Measurements from ENCODE around the gene HOXD10.

The HOXD10 gene

DNA sequence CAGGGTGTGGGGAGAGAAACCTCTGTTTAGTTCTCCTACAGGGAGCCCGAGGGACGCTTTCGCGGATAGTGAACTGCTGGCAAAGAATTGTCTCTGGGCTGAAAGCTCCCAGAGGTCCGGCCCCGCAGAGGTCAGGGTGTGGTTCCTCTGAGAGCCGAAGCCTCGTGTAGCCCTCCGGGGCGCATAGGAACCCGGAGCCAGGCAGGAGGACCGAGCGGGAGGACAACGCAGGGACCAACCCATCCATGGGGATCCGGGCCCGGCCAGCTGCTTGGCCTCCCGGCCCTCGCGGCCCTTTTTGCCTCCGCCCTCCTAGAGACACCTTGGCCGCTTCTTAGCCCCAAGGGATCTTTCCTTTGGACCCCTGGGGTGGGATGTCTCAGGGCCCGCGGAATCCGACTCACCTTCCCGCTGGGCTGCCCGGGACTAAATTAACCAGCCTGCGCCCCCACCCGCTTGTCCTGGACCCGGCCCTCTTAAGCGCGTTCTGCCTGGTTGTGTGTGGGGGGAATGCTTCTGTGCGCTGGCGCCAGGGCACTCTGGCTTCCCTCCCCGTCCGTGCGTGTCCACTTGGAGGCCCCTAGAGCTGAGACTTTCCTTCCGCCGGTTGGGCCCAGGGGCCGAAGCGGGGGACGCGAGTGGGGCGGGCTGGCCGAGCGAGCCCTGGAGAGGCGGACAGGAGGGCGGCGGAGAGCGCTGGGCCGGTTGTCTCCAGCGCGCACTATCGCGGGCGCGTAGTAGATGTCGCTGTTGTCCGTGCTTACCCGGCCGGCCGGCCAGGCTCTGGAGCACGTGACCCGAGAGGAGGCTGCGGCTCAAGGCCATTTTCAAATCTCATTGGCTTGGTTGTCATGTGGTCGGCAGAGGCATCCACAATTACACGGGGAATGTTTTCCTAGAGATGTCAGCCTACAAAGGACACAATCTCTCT is at the start of gene HOXD10:
Gene HOXD10, plus strand, starts transcription at position 896 of the 931 bp plus-strand sequence. CDS start 56 bp downstream, outside the sequence.
- DNase-seq: no peak

DNA sequence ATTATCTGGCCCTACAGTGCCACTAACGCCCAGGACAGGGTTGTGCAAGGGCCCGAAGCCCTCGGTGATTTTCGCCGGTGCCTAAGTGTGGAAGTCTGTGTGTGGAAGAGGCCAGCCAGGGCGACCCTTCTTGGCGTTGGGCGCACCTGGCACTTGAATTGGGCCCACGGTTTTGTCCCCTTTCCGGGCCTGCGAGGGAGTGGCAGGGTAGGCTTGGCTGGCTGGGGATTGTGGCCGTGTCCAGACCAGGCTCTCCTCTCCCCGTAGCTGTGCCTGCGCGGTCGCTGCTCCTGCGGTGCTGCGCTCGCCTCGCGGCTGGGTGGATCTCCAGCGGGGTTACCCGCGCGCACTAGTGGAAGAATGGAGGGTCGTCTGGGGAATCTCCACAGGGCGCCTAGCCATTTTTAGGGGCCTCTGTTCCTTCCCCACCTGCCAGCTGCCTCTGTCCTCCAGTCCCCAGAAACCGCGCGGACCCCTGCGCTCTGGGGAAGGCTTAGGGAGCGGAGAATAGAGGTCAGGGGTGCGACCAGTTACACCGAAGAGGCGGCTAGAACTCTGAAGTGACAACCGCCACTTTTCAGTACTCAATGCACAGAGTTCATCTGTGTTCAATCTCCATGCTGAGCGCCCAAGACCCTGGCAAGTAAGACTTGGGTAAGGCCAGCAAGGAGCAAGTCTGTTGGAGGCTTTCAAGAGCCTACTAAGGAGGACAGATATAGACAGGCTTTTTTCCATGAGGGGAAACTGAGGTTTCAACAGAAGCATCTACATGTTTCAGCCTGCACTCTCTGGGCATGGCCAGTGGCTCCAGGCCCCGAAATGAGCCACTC is 48.8 kb upstream of the HOXD10 start:
- no peak for DNase-seq

DNA sequence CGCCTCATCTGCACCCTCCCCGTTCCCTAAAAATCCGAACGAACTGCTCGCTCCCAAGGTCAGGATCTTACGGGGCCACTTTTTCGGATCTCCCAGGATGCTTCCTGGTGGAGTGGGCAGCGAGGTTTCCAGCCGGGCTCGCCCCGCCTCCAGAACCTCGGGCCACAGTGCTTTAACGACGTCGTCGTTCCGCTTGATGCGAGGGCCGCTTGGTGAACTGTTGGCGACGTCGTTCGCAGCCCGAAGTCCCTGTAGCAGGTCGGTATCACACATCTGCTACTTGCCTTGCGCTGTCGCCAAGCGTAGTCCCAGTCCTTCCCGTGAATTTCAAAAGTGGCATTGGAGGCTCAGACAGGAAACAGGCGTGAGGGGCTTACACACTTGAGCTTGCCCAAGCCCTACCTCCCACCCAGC is 48.2 kb upstream of the HOXD10 start:
- DNase-seq: no peak

DNA sequence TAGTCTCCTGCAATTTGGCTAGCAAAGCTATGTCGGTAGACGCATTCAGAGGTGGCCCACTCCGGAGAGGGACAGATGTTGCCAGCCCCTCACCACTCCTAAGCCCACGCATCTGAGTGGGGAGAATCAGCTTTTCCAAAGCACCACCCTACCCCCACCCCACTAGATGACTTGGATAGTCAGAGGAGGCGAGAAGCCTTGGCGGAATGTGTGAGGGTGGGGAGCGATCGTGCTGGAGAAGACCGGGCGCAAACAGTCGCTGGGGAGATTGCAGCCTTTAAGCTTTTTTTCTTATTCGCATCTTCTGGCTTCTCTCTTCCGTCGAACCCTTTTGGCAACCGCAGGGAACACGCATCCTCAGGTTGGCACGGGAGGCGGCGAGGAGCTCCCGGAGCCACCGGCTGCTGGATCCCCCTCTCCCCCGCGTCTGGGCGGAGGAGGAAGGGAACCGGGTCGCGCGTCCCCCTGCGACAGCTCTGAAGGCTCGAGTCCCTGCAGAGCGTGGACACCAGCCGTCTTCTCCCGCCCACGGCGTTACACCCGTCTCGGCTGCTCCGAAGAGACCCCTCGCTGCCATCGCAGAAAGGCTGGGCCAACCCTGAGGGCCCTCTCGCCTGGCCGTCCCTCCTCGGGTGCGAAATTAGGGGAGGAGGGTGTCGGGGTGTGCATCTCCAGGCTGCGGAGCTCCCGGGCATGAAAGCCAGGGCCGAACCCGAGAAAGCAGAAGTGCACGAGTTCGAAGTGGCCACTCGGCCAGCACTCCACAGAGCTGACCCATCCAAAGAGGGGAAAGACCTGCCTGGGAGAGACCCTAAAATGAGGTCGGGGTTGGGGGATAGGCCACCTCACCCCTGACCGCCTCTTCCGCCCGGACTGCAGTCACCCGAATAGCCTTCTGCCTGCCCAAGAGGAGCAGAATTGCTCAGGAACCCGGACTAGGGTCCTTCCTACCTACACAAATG is 45.0 kb upstream of the HOXD10 start:
- DNase-seq: no peak

DNA sequence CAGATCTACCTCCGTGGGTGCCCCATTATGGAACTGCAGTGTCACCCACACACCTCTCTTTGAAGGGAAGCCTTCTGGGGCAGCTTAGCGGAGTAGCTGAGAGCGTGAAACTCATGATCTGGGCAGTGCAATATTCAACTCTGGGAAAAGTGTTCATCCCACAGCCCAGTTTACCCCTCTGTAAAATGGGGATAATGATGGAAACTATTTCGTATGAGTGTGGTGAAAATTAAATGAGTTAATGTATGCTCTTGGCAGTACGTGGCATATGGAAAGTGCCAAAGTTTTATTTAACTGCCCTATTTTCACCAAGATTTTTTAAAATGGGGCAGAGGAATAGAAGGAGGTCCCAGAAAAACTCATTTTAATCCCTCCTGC is 44.3 kb upstream of the HOXD10 start:
- DNase-seq: no peak

DNA sequence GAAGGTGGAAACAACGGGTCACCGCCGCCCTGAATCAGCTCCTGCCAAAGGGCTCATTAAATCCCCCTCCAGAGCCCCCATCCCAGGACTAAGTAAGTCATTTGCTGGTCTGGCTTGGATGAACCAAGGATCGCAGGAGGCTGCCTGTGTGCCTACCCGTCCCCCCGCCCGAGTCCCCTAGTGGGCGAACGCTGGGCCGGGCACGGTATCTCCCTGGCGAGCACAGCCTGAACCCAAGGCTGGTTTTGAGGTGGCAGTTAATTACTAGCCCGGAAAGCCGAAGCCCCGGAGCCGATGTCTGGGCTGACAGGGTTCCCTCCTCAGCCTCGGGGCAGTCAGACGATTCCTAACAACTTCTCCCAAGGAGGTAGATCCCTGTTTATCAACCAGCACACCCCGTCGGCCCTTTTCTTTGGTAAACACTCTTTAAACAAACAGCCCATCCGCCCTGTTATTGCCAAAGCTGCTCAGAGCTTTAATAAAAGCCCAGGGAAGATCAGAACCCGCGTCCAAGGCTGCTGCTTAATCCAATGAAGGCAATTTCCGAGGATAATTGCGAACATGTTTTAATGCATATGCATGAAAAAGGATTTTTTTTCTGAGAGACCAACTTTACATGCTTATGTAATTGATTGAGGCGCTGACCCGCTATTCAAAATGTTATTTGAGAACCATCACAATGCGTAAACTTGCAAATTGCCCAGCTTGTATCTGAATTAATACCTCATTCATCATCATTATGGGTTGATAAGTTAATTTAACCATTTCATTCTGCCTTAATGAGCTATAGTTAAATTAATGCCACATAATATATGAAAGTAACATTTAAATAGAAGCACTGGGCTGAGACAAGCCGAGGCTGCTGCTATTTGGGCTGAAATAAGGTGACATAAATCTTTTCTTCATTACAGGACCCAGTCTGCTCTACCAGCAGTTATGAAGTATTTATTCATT is 43.4 kb upstream of the HOXD10 start:
- no peak for DNase-seq

DNA sequence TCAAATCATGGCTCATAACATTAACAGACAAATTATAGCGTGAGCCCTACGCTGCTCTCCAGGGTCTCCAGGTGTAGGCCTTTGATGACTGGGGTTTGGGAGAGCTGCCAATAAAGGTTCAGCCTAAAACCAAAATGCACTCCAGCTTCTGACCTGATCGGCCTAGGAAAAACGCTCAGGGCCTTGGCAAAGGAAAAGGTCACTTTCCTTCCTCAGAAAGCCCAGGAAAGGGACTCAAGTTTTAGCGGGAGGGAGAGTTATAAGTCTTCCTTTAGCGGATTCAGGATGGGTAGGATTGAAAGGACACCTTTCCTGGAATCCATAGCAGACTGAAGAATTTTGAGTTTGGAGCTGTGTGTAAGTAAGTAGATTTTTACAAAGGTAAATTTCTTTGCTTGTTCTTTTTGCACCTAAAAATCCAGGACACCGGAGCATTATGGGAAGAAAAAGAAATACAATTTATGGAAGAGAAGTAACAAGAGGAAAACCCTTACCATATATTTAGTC is 41.6 kb upstream of the HOXD10 start:
- DNase-seq: no peak

DNA sequence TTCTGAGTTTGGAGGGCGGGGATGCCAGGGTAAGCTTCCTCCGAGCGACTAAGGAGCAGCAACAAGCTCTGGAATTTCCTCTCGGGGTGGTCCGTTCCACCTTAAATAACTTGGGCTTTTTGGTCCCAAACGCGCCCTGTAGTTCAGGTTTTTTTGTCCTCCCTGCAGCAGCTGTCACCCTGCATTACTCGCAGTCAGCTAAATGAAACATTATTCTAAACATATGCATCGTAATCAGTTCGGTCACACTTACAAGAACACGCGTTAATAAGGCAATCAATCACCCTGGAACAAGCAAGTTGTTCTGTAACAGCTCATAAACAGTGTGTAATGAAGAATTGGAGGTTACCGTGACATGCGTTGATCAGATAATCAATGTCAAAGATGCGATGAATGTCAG is 41.1 kb upstream of the HOXD10 start:
- DNase-seq: no peak

DNA sequence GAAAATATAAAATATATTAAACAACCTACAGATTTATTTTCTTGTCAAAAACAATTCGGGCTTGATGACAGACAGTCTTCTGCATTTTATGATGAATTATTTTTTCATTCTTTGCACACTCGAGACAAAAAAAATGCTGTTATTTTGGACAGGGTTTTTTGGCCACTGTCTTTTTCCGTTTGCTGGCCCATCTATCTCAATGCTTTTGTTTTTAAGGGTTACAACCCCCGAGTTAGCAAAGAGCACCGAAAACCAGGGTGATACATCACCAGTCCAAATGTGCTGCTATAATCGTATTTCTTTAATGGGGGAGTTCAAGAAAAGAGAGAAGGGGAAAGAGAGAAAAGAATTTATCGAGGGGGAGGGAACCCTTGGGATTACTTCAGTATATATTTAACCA is 40.5 kb upstream of the HOXD10 start:
- no peak for DNase-seq

DNA sequence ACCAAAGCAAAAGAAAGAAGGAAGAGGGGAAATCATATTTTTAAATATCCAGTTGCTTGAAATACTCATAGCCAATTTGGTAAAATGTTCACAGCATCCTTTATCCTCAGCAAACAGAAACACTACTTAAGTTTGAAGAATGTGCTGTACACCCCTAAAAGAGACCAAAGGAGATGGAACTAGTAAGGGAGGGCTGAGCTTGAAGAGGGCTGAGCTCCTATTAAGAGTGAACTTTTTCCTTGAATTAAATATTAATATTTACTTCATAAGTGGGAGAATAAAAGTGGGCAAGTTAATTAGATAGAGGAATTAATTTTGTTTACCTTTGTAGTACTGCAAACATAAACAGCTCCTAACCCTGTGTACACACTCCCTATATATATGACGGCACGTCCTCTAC is 39.8 kb upstream of the HOXD10 start:
- no peak for DNase-seq

DNA sequence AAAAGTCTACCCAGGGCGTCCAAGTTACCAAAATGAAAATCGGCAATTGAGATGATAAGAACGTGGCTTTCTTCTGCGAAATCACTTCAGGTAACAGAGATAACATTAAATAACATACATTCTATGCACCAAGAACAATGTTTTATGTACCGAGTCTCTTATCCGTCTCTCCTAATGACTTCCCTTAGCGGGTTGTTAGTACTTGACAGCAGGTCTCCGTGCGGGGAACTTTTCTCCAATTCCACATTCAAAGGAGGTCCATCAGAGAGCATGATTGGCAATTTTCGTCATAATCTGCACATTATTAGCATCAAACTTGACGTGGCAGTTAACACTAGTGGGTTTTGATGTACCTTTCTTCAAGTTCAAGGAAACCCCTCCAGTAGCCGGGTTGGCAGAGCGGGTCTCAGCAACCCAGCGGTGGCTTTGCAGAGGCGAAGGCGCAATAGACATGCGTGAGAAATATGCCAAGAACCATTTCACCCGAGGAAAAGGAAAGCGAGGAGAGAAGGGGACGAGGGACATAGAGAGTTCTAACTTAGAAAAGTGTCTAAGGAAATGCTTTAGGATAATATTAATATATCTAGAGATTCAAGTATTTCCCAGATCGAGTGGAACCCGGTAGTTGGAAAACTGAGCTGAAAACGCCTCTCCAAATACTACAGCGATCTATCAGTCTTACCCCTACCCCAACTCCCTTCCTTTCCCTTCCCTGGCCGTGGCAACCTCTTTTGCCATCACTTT is 37.9 kb upstream of the HOXD10 start:
- no peak for DNase-seq

DNA sequence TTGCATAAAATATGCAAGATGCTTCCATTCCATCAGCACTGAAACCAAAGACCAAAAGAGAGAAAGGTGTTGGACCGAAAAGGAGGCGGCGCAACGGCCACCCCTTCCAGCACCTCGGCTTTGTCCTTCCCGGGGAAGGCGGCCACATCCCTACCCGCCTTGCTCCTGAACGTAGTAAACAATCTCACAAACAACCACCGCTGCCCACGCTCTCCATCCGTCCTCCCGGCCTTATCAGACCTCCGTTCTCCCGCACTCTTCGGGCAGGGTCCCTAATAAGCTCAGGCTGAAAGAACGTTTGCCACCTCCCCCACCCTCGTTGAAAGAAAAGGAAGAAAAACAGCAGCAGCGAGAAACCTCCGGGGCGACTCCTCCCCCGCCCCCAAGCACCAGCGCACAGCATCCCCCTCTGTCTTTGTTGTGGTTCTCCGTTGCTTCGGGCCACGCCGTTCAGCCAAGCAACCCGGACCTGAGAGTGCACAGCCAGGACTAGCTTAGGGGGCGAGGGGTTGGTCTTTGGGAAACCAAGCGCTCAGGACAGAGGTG is 37.2 kb upstream of the HOXD10 start:
- no peak for DNase-seq

DNA sequence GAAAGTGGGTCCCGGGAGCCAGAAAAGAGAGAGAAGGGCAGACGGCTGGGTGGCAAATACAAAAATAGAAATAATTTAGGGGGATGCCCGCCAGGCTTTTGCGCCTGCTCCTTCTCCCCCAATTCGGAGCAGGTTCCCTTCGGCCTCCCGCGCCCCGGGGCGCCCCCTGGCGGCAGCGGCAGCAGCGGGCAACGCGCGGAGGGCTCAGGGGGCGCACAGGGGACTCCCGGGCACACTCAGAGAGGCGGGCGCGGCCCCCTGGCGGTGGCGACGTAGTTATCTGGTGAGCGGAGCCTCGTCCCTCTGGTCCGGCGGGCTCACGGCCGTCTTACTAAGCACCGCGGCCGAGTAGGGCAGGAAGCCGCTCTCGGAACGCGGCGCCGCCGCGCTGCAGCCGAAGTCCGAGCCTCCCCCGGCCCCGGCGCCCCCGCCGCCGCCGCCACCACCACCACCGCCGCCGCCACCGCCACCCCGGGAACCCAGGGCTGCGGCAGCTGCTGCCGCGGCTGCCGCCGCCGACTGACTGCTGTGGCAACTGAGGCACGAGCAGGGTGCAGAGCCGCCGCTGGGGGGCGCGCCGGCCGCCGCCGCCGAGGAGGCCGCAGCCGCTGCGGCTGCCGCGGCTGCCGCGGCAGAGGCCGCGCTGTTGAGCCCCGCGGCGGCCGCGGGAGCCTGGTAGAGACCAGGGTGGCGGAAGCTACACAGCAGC is 36.6 kb upstream of the HOXD10 start:
- DNase-seq: no peak

DNA sequence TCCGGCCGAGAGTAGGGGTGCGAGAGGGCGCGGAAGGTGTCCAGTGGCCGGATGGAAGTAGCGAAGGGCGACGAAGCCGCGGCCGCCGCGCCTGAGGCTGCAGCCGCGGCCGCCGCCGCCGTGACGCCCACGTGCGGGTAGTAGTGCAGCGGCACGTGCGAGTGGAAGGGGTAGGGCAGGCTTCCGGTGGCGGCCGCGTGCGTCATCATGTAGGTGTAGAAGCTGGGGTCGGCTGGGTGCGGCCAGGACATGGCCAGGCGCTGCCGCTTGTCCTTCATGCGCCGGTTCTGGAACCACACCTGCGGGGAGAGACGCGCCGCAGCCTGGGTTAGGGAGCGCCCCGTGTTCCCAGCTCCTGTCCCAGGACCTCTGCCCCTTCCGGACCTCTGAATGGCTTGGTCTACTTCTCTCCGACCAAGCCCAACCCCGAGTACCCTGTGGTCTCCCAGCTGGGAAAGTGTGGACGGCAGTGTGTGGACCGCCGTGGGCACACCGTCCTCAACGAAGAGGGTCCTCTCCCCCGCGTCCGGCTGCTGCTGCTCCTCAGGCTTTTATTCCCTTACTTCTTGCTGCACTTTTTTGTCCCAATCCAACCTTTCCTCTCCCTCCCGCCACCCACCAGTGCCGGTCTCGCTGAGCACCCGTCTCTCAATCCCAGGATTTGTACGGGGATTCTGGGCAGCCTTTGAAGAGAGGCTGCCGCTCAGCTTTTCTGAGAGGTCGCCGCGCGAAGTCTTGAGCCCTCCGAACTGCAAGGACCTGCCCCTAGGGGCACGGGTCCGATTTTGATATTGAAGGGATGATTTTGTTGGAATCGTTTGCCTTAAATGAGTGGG is 35.8 kb upstream of the HOXD10 start:
- DNase-seq: no peak

DNA sequence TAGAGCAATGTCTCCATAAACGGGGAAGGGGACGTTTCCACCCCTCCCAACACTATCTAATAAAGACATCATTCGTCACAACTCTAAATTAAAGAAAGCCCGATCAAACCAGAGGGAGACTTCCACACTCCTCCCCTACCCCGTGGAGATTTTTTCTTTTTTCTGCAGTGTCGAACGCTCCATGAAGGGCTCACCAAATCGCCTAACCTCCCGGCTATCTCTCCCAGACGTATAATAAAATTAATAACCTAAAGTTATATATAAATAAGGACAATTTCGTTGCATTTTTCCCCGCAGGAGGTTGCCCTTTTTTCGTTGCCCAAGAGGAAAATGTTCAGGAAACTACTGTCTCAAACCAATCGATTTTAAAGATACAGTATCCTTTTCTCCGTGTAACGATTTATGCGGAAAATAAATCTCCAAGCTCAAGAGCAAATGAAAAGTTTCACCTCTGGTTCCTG is 35.2 kb upstream of the HOXD10 start:
- DNase-seq: no peak

DNA sequence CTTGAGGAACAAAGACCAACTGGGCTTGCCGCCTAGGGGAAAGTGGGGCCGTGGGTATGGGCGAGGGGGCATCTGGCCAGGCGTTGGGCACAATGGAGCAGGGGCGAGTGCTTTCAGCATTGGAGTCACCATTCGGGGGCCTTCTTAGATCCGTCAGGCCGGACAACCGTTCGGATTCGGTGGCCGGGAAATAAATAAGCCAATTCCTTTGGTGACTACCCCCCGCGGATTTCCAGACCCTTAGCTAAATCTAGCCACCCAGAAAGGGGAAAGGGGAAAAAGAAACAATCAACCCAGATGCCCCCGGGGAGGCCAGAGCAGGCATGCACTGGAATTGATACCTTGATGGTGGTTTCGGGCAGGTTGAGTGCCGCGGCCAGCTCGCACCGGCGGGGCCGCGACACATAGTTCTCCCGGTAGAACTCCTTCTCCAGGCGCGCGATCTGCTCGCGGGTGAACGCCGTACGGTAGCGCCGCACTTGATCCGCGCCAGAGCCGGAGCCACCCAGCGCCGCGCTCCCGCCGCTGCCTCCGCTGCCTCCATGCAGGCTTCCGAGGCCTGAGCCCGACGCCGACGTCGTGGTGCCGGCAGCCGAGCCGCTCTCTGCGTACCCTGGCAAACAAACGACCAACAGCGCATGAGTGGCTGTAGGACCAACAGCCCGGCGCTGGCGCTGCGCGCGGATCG is 34.6 kb upstream of the HOXD10 start:
- DNase-seq: no peak

DNA sequence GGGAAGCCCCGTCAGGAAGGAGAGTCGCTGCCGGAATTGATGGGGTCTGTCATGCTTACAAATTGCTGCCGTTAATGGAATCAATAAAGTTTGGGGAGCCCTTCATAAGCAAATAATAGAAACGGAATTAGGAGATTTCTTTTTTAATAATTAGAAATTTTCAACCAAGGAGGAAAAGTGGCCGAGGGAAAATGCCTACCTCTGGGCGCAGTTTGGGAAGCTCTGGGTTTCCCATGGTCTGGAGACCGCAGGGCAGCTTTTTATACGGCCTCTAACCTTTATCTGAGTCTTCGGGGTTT is 34.1 kb upstream of the HOXD10 start:
- no peak for DNase-seq
